ENCODE measurements around the gene CPEB1.

DNA sequence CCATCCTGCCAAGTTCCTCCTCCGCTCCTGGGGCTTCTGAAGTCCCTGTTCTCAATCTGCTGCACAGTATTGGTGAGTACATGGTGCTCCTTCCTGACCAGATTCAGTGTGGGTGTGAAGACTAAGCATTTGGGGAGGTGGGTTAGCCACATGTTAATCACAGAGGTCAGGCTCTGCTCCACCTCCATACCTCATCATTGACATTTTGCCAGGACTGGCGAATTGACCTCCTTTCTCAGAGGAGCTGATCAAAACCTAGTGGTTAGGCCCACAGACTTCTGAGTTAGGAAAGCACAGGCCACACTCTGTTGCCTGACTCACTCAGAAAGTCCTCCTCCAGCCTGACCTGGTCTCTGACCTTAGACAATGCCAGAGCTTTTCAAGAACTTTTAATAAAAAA is 98.5 kb downstream of the CPEB1 start:
- TF ChIP-seq, protein P1, sequence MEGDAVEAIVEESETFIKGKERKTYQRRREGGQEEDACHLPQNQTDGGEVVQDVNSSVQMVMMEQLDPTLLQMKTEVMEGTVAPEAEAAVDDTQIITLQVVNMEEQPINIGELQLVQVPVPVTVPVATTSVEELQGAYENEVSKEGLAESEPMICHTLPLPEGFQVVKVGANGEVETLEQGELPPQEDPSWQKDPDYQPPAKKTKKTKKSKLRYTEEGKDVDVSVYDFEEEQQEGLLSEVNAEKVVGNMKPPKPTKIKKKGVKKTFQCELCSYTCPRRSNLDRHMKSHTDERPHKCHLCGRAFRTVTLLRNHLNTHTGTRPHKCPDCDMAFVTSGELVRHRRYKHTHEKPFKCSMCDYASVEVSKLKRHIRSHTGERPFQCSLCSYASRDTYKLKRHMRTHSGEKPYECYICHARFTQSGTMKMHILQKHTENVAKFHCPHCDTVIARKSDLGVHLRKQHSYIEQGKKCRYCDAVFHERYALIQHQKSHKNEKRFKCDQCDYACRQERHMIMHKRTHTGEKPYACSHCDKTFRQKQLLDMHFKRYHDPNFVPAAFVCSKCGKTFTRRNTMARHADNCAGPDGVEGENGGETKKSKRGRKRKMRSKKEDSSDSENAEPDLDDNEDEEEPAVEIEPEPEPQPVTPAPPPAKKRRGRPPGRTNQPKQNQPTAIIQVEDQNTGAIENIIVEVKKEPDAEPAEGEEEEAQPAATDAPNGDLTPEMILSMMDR (IDR thresholded peaks at IDR 0.05) = no peak
- TF ChIP-seq POLR2AphosphoS5 (IDR thresholded peaks at IDR 0.05) = no peak
- no peak for TF ChIP-seq POLR2A (IDR thresholded peaks at IDR 0.05)
- TF ChIP-seq EP300 (IDR thresholded peaks at IDR 0.05) = no peak

All from suprapubic skin (tissue), 4 donors.